Activated T-cell treated with anti-CD3 and anti-CD28 coated beads for 4 hours (primary cell): ENCODE data around the gene ACKR2.

Experiments
- DNase-seq: peaks from one replicate; pipeline ENCODE4 v3.0.0-alpha.2; 2020

ACKR2 gene

GRCh38 chr3:42894698-42895579, 85.7 kb downstream of the ACKR2 start:
- DNase-seq: no peak

- no peak for DNase-seq
These were observed 86.3 kb downstream of the ACKR2 start for GRCh38 chr3:42895580-42895868.

GRCh38 chr3:42898896-42899675, 89.8 kb downstream of the ACKR2 start:
- DNase-seq: no peak

GRCh38 chr3:42900226-42901072, 91.2 kb downstream of the ACKR2 start:
- DNase-seq: no peak

- DNase-seq: no peak
These were observed 91.8 kb downstream of the ACKR2 start for GRCh38 chr3:42901073-42901415.

- no peak for DNase-seq
These were observed 93.0 kb downstream of the ACKR2 start for GRCh38 chr3:42902257-42902656.

- DNase-seq: no peak
These were observed 94.8 kb downstream of the ACKR2 start for GRCh38 chr3:42904076-42904475.

- no peak for DNase-seq
These were observed 96.5 kb downstream of the ACKR2 start for GRCh38 chr3:42905740-42906069.

- no peak for DNase-seq
These were observed 97.0 kb downstream of the ACKR2 start, which contains the start of gene ZNF662 for GRCh38 chr3:42906070-42906847. Gene ZNF662 (plus strand): TSS chr3:42906142. CDS start chr3:42908115, 1,973 bp downstream.

- no peak for DNase-seq
These were observed 97.6 kb downstream of the ACKR2 start for GRCh38 chr3:42906848-42907183.

- no peak for DNase-seq
These were observed 99.4 kb downstream of the ACKR2 start for GRCh38 chr3:42908675-42909074.

GRCh38 chr3:42911551-42911950, 102.3 kb downstream of the ACKR2 start:
- DNase-seq: no peak

GRCh38 chr3:42914771-42915515, 105.7 kb downstream of the ACKR2 start:
- DNase-seq: no peak
